NCI-H774 (cell line): Measurements from ENCODE around the gene MORN1.

Source experiments
- DNase-seq: peaks from one replicate; lab custom pipeline; 2025; lab: John Stamatoyannopoulos, UW

Gene MORN1

GRCh38 chr1:2386636-2387611 is 4.4 kb downstream of the MORN1 start:
- DNase-seq: no peak

DNA sequence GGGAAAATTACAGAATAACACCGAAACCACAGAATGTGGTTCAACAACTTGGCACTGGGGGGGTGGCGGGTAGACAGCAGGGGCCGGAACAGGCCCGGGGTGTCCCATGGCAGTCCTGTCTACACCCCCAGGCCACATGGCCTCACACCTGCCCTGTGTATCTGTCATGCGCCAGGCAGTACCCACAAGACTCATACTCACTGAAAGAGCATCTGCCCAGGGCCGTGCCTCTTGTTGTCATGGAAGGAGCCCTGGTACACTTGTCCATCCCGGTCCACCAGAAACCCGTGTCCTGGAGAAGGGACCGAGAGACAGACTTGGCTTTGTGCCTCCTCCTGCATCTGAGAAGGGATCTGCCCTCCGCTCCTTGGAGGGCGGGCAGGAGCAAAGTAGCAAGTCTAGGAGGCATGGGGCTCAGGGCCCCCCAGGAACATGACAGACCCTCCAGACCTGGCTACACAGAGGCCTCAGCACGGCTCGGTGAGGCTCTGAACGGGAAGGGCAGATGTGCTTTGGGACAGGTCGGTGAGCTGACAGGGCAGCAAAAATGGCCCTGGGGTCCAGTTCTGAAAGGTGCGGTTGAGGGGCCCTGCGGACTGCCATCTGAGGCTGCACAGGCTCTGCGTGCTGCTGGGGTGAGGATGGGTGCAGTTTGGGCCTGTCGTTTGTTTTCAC is 5.6 kb downstream of the MORN1 start:
- DNase-seq: no peak

DNA sequence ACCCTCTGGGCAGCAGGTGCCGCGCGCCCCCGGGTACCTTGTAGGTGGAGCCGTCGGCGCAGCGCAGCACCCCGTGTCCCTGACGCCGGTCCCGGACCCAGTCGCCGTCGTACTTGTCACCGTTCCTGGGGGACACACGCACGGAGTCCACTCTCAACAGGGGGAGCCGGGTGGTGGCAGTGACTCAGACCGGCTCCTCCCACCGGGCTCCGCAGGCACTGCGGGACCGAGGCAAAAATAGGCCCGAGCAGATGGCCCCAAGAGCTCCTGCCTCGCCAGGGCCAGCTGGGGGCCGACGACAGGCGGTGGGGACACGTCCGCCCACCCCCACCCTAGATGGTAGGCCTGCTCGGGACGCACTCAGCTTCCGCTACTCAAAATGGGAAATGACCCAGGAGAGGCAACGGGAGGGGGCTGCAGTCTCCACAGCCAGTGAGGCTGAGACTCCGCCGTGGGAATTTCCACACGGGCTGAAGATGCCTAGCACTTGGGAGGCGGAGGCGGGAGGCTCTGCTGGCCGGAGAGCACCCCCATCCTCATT is 6.3 kb downstream of the MORN1 start:
- no peak for DNase-seq

DNA sequence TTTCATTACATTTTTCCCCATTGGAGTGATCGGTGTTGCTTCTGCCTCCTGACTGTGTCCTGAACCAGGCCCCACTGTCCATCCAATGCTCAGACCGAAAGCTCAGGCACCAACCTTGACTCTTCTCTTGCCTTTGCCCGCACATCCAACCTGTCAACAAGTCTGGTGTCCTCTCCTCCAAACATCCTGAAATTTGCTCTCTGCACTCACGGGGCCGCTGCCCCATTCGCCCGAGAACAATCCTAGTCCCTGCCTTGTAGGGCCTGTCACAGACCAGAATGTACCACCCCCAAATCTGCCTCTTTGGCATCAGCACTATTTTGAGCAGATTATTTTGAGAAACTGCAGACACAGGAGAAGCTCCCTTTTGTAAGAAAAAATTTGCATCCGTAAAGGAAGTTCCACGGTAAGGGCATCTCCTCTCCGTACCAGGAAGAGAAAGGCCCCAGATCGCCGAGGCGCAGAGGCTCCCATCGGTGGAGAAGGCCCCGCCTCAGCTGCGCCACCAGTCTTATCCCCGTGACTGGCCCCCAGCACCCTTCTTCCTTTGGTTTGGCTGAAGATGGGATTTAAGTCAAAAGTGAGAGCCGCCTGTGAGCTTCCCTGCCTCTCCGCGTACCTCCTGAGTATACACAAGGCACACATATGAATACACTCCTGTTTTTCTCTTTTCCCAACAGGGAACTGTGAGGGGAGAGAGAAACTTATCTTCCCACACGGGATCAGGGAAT is 7.1 kb downstream of the MORN1 start:
- DNase-seq: no peak

DNA sequence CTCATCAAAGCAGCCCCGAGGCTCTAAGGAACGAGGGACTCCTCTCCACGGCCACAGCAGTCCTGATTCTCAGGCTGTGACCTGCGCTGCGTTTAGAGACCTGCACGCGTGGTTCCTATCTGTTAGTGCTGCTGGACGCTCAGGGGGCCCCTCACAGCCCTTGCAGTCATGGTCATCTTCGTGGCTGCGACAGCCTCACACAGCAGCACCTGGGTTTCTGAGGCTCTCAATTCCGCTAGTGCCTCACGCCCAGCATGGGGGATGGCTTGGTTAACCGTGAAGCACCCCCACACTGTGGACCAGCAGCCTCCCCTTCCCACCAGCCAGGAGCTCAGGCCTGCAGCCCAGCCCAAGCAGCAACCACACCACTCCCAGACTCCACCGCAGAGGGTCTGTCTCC is 7.8 kb downstream of the MORN1 start:
- DNase-seq: no peak

DNA sequence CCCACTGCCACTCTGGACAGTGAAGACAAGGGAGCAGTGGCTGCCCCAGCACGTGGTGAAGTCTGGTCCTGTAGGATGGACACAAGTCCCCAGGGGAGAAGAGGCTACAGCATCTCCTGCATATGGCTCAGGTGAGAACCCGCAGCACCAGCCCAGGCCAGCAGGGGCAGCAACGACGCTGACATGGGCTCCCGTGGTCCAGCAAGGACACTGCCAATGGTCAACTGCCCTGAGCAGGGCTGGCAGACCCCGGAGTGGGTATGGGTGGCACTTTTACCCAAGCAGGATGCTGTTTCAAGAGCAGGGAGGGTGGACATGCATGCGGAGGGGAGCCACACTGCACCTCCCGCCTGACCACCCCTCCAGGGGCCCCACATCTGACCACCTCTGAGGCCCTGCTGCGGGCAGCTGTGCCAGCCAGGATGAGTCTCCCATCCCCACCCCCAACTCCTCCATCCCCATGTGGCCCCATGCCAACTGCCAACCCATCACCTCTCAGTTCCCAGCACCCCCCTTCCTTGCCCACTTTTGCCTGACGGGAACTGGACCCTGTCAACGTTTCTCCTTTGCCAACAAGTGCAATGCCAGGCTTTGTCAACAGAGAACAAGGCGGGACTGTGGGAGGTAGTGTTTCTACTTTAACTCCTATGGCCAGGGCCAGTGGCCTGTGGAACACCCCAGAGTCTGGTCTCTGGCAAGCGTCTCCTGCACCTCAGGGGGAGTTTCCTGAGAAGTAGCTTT is 8.6 kb downstream of the MORN1 start:
- DNase-seq: no peak

GRCh38 chr1:2381741-2382620 is 9.4 kb downstream of the MORN1 start:
- DNase-seq: no peak

DNA sequence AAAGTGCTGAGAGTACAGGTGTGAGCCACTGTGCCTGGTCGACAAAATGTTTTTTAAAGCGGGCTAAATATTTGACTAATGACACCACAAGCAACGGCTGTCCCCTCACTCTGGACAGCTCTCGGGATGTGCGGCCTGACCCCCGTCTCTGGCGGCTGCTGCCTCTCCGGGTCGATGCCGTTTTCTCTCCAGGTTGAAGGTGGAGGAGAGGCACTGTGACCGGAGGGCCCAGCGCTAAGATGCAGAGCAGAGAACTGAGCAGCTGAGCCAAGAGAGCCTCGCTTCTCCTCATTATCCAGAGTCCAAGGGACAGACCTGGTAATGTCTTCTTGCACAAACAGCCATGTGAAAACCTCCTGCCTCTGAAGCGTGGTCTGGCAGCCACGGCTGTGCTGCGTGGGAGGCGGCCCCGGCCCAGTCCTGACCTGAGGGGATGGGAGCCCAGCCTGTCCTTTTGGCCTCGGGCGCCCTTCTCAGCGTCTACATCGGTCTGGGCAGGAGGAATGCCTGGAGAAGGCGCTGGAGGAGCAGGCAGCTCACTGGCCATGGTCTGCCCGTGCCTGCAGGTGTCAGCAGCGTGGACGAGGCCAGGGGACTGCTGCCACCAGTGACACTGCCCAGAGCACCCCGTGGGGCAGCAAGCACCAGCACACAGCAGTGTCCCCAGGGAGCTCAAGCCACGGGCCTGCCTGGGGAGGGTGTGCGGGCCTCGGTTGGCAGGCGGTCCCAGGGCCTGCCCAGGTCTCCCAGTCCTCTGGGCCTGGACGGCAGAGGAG is 10.3 kb downstream of the MORN1 start:
- no peak for DNase-seq

DNA sequence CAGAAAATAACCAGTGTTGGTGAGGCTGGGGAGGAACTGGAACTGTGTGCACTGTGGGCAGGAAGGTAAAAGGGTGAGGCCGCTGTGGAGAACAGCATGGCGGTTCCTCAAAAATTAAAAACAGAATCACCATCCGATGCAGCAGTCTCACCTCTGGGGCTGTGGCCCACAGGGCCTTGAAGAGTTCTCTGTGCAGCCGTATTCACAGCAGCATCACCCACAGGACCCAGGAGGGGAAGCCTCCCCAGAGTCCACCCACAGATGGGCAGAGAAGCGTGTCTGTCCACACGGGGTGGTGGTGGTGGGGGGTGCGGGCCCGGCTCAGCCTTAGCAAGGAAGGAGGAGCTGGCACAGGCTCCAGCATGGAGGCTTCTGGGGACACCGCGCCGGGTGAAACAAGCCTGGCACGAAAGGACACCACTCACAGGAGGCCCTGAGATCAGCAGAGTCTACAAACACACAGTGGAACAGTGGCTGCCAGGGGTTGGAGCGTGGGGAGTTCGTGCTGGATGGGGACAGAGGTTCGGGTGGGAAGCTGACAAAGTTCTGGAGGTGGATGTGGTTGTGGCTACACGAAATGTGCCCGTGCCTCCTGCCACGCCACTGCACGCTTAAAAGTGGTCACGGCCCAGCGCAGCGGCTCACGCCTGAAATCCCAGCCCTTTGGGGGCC is 11.5 kb downstream of the MORN1 start:
- DNase-seq: no peak

GRCh38 chr1:2378956-2379732 is 12.2 kb downstream of the MORN1 start:
- no peak for DNase-seq

GRCh38 chr1:2378441-2378851 is 12.9 kb downstream of the MORN1 start:
- DNase-seq: no peak

GRCh38 chr1:2377751-2378440 is 13.5 kb downstream of the MORN1 start:
- no peak for DNase-seq

DNA sequence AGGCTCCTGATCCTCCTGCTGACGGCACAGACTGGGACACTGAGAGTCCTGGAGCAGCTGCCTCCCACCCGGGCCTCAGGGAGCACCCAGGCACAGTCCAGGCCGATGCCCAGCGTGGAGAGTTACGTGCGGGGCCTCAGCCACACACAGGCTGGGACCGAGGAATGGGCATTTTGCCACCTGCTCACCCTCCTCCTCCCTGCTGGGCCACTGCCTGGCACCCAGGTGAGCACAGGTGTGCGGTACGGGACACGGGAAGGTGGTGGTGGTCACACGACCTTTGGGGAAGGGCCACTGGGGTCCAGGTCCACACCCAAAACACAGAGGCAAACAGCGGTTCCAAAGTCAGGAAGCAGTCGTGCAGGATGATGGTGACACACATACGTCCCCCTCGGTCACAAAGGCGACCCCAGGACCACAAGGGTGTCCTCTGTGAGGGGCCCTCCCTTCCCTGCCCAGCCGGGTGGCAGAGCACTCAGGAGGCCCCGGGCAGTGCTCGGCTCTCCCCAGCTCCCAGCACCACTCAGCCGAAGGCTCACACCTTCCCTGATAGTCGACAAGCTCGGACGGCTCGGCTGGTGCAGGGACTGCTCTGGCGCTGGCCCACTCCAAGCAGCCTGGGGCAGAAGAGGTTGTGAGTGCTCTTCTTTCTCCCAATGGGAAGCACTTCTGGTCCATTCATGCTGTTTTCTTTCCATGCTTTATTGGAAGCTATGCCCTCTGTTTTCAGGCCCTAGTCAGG is 14.3 kb downstream of the MORN1 start:
- DNase-seq: no peak

DNA sequence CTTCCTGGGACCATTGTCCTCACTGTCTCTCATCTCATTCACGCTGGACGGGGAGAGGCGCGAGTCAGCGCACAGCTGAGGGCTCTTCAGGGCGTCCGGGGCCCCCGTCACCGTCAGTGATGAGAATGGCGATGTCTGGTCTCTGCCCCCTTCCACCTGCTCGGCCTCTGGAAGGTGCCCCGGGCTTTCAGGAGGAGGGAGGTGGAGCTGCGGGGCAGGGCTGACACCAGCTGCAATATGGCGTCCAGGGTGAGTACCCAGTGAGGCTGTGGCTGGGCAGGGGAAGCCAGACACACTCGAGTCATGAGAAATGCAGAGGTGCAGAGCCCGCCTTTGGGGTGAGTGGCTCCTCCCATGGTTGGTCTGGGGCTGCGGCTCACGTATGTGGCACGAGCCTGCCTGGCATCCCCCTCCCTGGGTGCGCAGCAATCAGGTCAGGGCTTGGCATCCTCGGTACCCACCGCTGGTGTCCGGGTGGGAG is 15.1 kb downstream of the MORN1 start:
- DNase-seq: no peak

DNA sequence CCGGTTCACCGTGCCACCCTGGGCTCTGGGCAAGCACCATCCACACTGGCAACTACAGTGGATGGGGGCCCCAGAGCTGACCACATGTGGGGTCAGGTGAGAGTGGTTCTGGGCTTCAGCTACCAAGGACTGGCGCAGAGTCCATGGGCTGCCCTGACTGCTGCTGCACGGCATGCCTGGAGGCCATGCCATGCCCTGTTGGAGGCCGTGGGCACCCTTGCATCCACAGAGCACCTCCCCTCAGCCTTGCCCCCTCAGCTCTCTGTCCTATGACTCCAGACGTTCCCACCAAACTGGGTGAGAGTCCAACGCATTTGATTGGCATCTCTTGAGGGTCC is 15.5 kb downstream of the MORN1 start:
- no peak for DNase-seq

DNA sequence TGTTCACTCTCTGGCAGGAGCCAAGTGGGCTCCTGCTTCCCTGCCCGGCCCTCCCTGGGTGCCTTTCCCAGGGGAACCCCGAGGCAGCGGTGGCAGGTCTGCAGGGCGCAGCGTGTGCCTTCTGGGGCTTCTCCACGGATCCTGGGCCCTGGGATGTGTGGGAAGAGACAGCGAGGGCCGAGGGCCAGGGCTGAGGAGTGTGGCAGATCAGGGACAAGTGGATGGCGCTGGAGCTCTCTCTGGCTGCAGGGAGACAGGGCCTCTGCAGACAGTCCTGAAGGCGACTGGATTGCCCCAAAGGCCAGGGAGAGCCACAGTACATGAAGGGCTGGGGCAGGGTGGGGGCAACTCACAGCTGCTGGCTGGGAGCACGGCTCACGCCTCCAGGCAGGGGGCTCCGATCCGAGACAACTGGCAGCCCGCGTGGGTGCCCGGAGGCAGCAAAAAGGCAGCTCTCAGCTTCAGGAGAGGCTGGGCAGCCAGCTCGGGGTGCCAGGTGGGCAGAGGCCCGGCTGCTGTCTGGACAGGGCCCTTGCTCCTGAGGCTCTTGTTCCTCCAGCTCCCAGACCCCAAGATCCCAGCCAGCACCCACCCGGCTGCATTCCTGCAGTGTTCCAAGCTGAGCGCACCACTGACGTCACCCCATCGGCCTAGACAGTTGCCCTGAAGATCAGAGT is 16.0 kb downstream of the MORN1 start:
- no peak for DNase-seq
